Measurements from ENCODE around the gene SAMD14. TPM values are rescaled to one million over a fixed set of nuclear protein-coding genes. Genes with fewer than 3 reads are reported as not detected.

Gene SAMD14
- total RNA-seq, 4 donors from 2014 or later: 0.53 to 2.5 (median 1.0) TPM

- H3K4me1 ChIP-seq: peaks cover 8 to 43% (median 10%) of the 10 kb centered on the region in 4 donors
- H3K4me3 ChIP-seq: no peak overlapping the region
- no peaks in the 10 kb centered on the region for H3K27me3 ChIP-seq
- no peak for DNase-seq
- H3K36me3 ChIP-seq: peaks cover 0 to 23% (median 0%) of the 10 kb centered on the region in 3 donors
- no peaks in the 10 kb centered on the region for H3K9me3 ChIP-seq
- H3K27ac ChIP-seq: peak overlapping the region in 1 of 4 donors; percentile 71
- no peak for TF ChIP-seq CTCF (IDR thresholded peaks at IDR 0.05)
- no peak for TF ChIP-seq POLR2A (IDR thresholded peaks at IDR 0.05)
Measured at GRCh38 chr17:50113624-50114320, 16.2 kb downstream of the SAMD14 start.

DNA sequence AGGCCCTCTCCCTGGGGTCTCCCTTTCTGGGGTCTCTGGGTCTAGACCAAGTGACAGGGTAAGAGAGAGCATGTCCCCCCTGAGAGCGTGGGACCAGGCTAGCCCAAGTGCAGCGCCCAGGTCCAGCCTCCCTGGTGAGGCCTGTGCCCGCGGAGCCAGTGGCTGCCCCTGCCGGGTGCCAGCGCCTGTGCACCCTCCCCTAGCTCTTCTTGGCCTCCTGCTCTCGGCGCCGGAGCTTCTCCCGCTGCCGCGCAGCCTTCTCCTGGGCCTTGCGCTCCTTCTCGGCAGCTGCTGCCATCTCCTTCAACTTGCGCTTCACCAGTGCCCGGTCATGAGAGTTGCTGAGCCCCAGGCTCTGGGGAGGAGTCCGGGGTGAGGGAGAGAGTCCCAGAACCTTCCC lies 17.3 kb downstream of the SAMD14 start:
- no peaks in the 10 kb centered on the region for H3K9me3 ChIP-seq
- no peak for TF ChIP-seq POLR2A (IDR thresholded peaks at IDR 0.05)
- peak in 3 of 6 experiments; percentile 44 to 48 (median 44) for TF ChIP-seq CTCF (IDR thresholded peaks at IDR 0.05)
- H3K36me3 ChIP-seq: peaks cover 0 to 34% (median 0%) of the 10 kb centered on the region in 3 donors
- peak in 1 of 3 donors; percentile 72 for DNase-seq
- H3K4me1 ChIP-seq: peaks cover 8 to 41% (median 9%) of the 10 kb centered on the region in 4 donors
- H3K27ac ChIP-seq: peak overlapping the region in 2 of 4 donors; percentile 27 to 71
- H3K27me3 ChIP-seq: no peaks in the 10 kb centered on the region
- H3K4me3 ChIP-seq: no peak overlapping the region

- Histone ChIP-seq H3K4me1 (peaks cover under 1 to 34% (median 6%) of the 10 kb centered on the region in 4 donors), H3K27ac (peak overlapping the region in 3 of 4 donors; percentile 36 to 71 (median 53)), H3K36me3 (peaks cover 0 to 41% (median 0%) of the 10 kb centered on the region in 3 donors), H3K4me3 (no peak overlapping the region), H3K9me3 (no peaks in the 10 kb centered on the region), H3K27me3 (no peaks in the 10 kb centered on the region)
- TF ChIP-seq POLR2A (IDR thresholded peaks at IDR 0.05) (no peak), CTCF (IDR thresholded peaks at IDR 0.05) (no peak)
- DNase-seq: peak in 1 of 3 donors; percentile 52
Measured at GRCh38 chr17:50111673-50112655, 18.0 kb downstream of the SAMD14 start.

GRCh38 chr17:50110591-50111349 lies 19.2 kb downstream of the SAMD14 start:
- H3K9me3 ChIP-seq: no peaks in the 10 kb centered on the region
- TF ChIP-seq CTCF (IDR thresholded peaks at IDR 0.05) (no peak), POLR2A (IDR thresholded peaks at IDR 0.05) (no peak)
- H3K27me3 ChIP-seq: no peaks in the 10 kb centered on the region
- H3K4me3 ChIP-seq: no peak overlapping the region
- DNase-seq: peak in 1 of 3 donors; percentile 53
- peak overlapping the region in 2 of 4 donors; percentile 53 to 71 for H3K27ac ChIP-seq
- peaks cover 0 to 53% (median 0%) of the 10 kb centered on the region in 3 donors for H3K36me3 ChIP-seq
- peaks cover 0 to 30% (median 5%) of the 10 kb centered on the region in 4 donors for H3K4me1 ChIP-seq

DNA sequence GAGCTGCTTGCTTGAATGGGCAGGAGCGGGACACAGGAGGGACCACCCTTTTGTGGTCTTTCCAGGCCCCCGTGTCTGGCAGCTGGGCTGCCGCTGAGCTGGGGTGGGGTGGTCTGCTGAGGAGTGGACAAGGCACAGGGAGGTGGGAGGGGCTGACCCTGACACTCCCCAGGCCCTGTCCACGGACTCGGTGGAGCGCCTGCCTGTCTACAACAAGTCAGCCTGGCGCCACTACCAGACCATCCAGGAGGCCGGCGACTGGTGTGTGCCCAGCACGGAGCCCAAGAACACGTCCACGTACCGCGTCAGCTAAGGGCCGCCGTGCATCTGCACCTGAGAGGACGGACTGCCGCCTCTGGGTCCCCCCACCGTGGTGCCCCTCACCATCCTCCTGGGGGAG lies 20.2 kb downstream of the SAMD14 start:
- Histone ChIP-seq H3K36me3 (peaks cover 0 to 61% (median 0%) of the 10 kb centered on the region in 3 donors), H3K4me3 (no peak overlapping the region), H3K27me3 (no peaks in the 10 kb centered on the region), H3K27ac (peak overlapping the region in 1 of 4 donors; percentile 71), H3K4me1 (peaks cover 0 to 30% (median 5%) of the 10 kb centered on the region in 4 donors), H3K9me3 (no peaks in the 10 kb centered on the region)
- DNase-seq: peak in 1 of 3 donors; percentile 49
- TF ChIP-seq CTCF (IDR thresholded peaks at IDR 0.05) (no peak), POLR2A (IDR thresholded peaks at IDR 0.05) (no peak)

All from Peyer's patch (tissue), 4 donors.